ENCODE data around the gene FAM199X. TPM values are rescaled to one million over a fixed set of nuclear protein-coding genes. Genes with fewer than 3 reads are reported as not detected.

The FAM199X gene
- total RNA-seq, 6 experiments from 2014 or later = 6.3 to 11.3 (median 7.7) TPM

- H3K9me3 ChIP-seq = no peaks in the 10 kb centered on the region
- H3K4me3 ChIP-seq = no peak overlapping the region
- peaks cover 0 to 4% of the 10 kb centered on the region in 2 donors for H3K27me3 ChIP-seq
- TF ChIP-seq POLR2A (IDR thresholded peaks at IDR 0.05) (no peak), CTCF (IDR thresholded peaks at IDR 0.05) (no peak)
- no peaks in the 10 kb centered on the region for H3K4me1 ChIP-seq
- no peak overlapping the region for H3K27ac ChIP-seq
- ATAC-seq = no peak
- DNase-seq = no peak
- intact Hi-C loops (cut with DNase I) = no loop called here
- H3K36me3 ChIP-seq = peaks cover 0 to 28% (median 3%) of the 10 kb centered on the region in 4 donors
- WGBS (ENCODE audit: insufficient coverage, low coverage, low lambda C conversion rate, missing lambda C conversion rate) = 60% methylated on average over 4 of the region's 5 CpGs
These were observed 23.6 kb downstream of the FAM199X start for GRCh38 chrX:104189837-104190236.

GRCh38 chrX:104193485-104193884 is 27.2 kb downstream of the FAM199X start:
- ATAC-seq = no peak
- 62% methylated on average over 2 of the region's 2 CpGs for WGBS (ENCODE audit: insufficient coverage, low coverage, low lambda C conversion rate, missing lambda C conversion rate)
- intact Hi-C loops (cut with DNase I) = no loop called here
- Histone ChIP-seq H3K27ac (no peak overlapping the region), H3K9me3 (no peaks in the 10 kb centered on the region), H3K27me3 (peaks cover 0 to 4% of the 10 kb centered on the region in 2 donors), H3K4me3 (no peak overlapping the region), H3K36me3 (peaks cover 0 to 14% (median 3%) of the 10 kb centered on the region in 4 donors), H3K4me1 (no peaks in the 10 kb centered on the region)
- DNase-seq = no peak
- TF ChIP-seq POLR2A (IDR thresholded peaks at IDR 0.05) (no peak), CTCF (IDR thresholded peaks at IDR 0.05) (no peak)

GRCh38 chrX:104195013-104195412 is 28.8 kb downstream of the FAM199X start:
- 27% methylated on average over 1 of the region's 1 CpG for WGBS (ENCODE audit: insufficient coverage, low coverage, low lambda C conversion rate, missing lambda C conversion rate)
- ATAC-seq = no peak

GRCh38 chrX:104195489-104196084 is 29.3 kb downstream of the FAM199X start:
- Histone ChIP-seq H3K9me3 (no peaks in the 10 kb centered on the region), H3K27ac (no peak overlapping the region), H3K4me3 (no peak overlapping the region), H3K36me3 (no peaks in the 10 kb centered on the region), H3K4me1 (no peaks in the 10 kb centered on the region), H3K27me3 (peaks cover 0 to 4% of the 10 kb centered on the region in 2 donors)
- TF ChIP-seq CTCF (IDR thresholded peaks at IDR 0.05) (peak; percentile 42 to 89 (median 86)), POLR2A (IDR thresholded peaks at IDR 0.05) (no peak)
- ATAC-seq (peak in 3 of 4 donors; percentile 47 to 66 (median 65)), DNase-seq (no peak)
- intact Hi-C loops (cut with DNase I) = no loop called here
- WGBS (ENCODE audit: insufficient coverage, low coverage, low lambda C conversion rate, missing lambda C conversion rate) = 100% methylated on average over 1 of the region's 1 CpG

More at GRCh38 chrX:104195013-104195412, 28.8 kb downstream of the FAM199X start:
- intact Hi-C loops (cut with DNase I) = no loop called here
- Histone ChIP-seq H3K4me3 (no peak overlapping the region), H3K27ac (no peak overlapping the region), H3K4me1 (no peaks in the 10 kb centered on the region), H3K9me3 (no peaks in the 10 kb centered on the region), H3K36me3 (peaks cover 0 to 2% (median under 1%) of the 10 kb centered on the region in 4 donors), H3K27me3 (peaks cover 0 to 4% of the 10 kb centered on the region in 2 donors)
- no peak for DNase-seq
- no peak for TF ChIP-seq CTCF (IDR thresholded peaks at IDR 0.05)
